ENCODE data around the gene C1QTNF4.

The C1QTNF4 gene

GRCh38 chr11:47617417-47617809 lies 23.2 kb upstream of the C1QTNF4 start:
- no peak overlapping the region for H3K4me3 ChIP-seq (ENCODE audit: low read length in 2 of 2)
- peaks cover 29 to 39% of the 10 kb centered on the region in 2 donors for H3K36me3 ChIP-seq (ENCODE audit: control insufficient read depth in 2 of 2, insufficient read depth in 2 of 2, low read length in 2 of 2)
- H3K9me3 ChIP-seq (ENCODE audit: control insufficient read depth in 2 of 2, low read length in 2 of 2), result no peaks in the 10 kb centered on the region
- H3K27me3 ChIP-seq (ENCODE audit: control insufficient read depth in 2 of 2, insufficient read depth in 2 of 2, low read length in 2 of 2), result no peaks in the 10 kb centered on the region
- H3K9ac ChIP-seq (ENCODE audit: low read depth in 1 of 2, low read length in 2 of 2), result no peak overlapping the region
- no peak overlapping the region for H3K27ac ChIP-seq (ENCODE audit: low read depth in 2 of 2, low read length in 2 of 2)
- H3K4me1 ChIP-seq (ENCODE audit: control insufficient read depth in 2 of 2, insufficient read depth in 2 of 2, low read length in 2 of 2), result no peaks in the 10 kb centered on the region

DNA sequence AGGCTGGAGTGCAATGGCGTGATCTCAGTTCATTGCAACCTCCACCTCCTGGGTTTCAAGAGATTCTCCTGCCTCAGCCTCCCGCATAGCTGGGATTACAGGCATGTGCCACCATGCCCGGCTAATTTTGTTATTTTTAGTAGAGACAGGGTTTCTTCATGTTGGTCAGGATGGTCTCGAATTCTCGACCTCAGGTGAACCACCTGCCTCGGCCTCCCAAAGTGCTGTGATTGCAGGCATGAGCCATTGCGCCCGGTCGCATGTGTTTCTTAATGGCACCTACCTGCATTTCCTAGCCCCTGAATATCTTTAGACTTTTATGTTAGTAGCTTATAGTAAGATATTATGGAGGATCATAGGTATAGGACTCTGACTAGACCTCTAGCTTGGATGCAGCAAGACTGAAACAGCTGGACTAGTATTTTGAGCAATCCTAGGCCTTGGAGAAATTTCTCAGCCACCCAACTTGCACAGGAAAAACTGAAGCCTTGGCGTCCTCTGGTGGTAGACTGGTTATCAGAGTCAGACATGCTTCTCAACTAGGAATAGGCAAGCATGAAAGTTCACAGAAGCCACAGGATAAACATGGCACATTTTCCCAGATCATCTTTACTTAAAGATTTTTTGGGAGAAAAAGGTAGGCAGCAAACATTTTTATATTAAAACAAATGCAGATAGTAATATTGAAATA lies 22.7 kb upstream of the C1QTNF4 start:
- Histone ChIP-seq H3K27me3 (ENCODE audit: control insufficient read depth in 2 of 2, insufficient read depth in 2 of 2, low read length in 2 of 2) (no peaks in the 10 kb centered on the region), H3K4me3 (ENCODE audit: low read length in 2 of 2) (no peak overlapping the region), H3K9me3 (ENCODE audit: control insufficient read depth in 2 of 2, low read length in 2 of 2) (no peaks in the 10 kb centered on the region), H3K4me1 (ENCODE audit: control insufficient read depth in 2 of 2, insufficient read depth in 2 of 2, low read length in 2 of 2) (no peaks in the 10 kb centered on the region), H3K36me3 (ENCODE audit: control insufficient read depth in 2 of 2, insufficient read depth in 2 of 2, low read length in 2 of 2) (peaks cover 24 to 34% of the 10 kb centered on the region in 2 donors), H3K27ac (ENCODE audit: low read depth in 2 of 2, low read length in 2 of 2) (no peak overlapping the region), H3K9ac (ENCODE audit: low read depth in 1 of 2, low read length in 2 of 2) (no peak overlapping the region)

DNA sequence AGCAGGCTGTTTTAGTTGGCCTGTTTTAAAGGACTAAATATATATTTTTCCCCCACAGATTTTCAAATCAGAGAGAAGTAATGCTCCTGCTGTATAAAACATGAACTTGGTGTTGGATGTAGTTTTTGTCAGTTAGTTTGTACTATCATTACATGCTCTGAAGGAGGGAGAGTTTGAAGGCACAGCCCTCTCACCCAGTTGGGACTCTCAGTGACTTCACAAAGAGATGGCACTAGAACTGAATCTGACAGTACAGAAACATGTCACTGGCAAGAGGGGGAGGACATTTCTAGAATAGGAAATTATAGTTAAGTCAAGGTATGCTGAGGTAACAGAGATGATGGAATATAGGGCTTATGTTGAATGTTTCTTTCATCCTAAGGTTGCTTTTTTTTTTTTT lies 21.0 kb upstream of the C1QTNF4 start:
- Histone ChIP-seq H3K4me3 (ENCODE audit: low read length in 2 of 2) (no peak overlapping the region), H3K27ac (ENCODE audit: low read depth in 2 of 2, low read length in 2 of 2) (no peak overlapping the region), H3K36me3 (ENCODE audit: control insufficient read depth in 2 of 2, insufficient read depth in 2 of 2, low read length in 2 of 2) (peaks cover 11 to 18% of the 10 kb centered on the region in 2 donors), H3K4me1 (ENCODE audit: control insufficient read depth in 2 of 2, insufficient read depth in 2 of 2, low read length in 2 of 2) (no peaks in the 10 kb centered on the region), H3K9me3 (ENCODE audit: control insufficient read depth in 2 of 2, low read length in 2 of 2) (no peaks in the 10 kb centered on the region), H3K9ac (ENCODE audit: low read depth in 1 of 2, low read length in 2 of 2) (no peak overlapping the region), H3K27me3 (ENCODE audit: control insufficient read depth in 2 of 2, insufficient read depth in 2 of 2, low read length in 2 of 2) (no peaks in the 10 kb centered on the region)

DNA sequence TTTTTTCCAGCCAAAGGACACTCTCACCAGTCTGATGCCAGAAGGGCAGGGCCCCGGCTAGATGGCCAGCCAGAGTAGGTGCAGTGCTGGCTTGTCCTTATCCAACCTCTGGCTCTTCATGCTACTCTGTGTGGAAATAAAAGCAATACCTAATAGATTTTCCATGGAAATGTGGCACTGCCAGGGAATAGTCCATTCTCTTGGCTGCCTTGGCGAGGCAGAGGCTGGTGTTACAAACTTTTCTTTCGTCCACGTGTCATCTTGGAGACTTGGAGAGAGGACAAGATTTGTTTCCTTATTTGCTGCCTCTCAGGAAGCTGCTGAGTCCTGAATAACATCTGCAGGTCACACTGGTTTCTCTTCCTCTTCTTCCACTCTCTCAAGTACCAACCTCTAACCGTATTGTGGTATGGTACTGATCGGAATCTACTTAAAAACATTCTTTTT lies 17.2 kb upstream of the C1QTNF4 start:
- Histone ChIP-seq H3K9ac (ENCODE audit: low read depth in 1 of 2, low read length in 2 of 2) (no peak overlapping the region), H3K4me3 (ENCODE audit: low read length in 2 of 2) (no peak overlapping the region)

GRCh38 chr11:47609675-47610074 lies 15.5 kb upstream of the C1QTNF4 start:
- H3K4me3 ChIP-seq (ENCODE audit: low read length in 2 of 2), result no peak overlapping the region
- H3K4me1 ChIP-seq (ENCODE audit: control insufficient read depth in 2 of 2, insufficient read depth in 2 of 2, low read length in 2 of 2), result no peaks in the 10 kb centered on the region
- H3K36me3 ChIP-seq (ENCODE audit: control insufficient read depth in 2 of 2, insufficient read depth in 2 of 2, low read length in 2 of 2), result peaks cover 0 to 4% of the 10 kb centered on the region in 2 donors
- H3K27me3 ChIP-seq (ENCODE audit: control insufficient read depth in 2 of 2, insufficient read depth in 2 of 2, low read length in 2 of 2), result no peaks in the 10 kb centered on the region
- no peaks in the 10 kb centered on the region for H3K9me3 ChIP-seq (ENCODE audit: control insufficient read depth in 2 of 2, low read length in 2 of 2)
- no peak overlapping the region for H3K27ac ChIP-seq (ENCODE audit: low read depth in 2 of 2, low read length in 2 of 2)
- no peak overlapping the region for H3K9ac ChIP-seq (ENCODE audit: low read depth in 1 of 2, low read length in 2 of 2)

More for the DNA sequence above, 17.2 kb upstream of the C1QTNF4 start:
- H3K36me3 ChIP-seq (ENCODE audit: control insufficient read depth in 2 of 2, insufficient read depth in 2 of 2, low read length in 2 of 2), result peaks cover 0 to 4% of the 10 kb centered on the region in 2 donors
- no peaks in the 10 kb centered on the region for H3K9me3 ChIP-seq (ENCODE audit: control insufficient read depth in 2 of 2, low read length in 2 of 2)
- H3K27me3 ChIP-seq (ENCODE audit: control insufficient read depth in 2 of 2, insufficient read depth in 2 of 2, low read length in 2 of 2), result no peaks in the 10 kb centered on the region
- H3K4me1 ChIP-seq (ENCODE audit: control insufficient read depth in 2 of 2, insufficient read depth in 2 of 2, low read length in 2 of 2), result no peaks in the 10 kb centered on the region
- no peak overlapping the region for H3K27ac ChIP-seq (ENCODE audit: low read depth in 2 of 2, low read length in 2 of 2)

DNA sequence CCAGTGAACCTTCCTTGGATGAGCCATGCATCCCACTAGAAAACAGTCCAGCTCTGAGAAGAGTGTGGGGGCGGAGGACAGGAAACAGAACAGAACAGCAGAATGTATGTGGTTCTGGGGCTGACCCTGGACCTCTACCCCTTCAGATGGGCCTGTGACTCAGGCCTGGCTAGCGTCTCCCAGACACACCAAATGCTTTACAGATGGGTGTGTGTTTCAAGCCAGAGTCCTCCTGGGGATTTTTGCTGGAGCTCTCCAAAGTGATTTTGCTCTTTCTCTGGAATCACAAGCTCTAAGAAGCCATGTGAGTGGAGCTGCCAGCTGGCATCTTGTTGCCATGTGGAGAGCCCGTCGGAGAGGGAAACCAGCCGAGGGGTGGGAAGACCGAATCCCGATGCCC lies 13.2 kb upstream of the C1QTNF4 start:
- no peak overlapping the region for H3K4me3 ChIP-seq (ENCODE audit: low read length in 2 of 2)
- no peak overlapping the region for H3K9ac ChIP-seq (ENCODE audit: low read depth in 1 of 2, low read length in 2 of 2)
- peaks cover 0 to 4% of the 10 kb centered on the region in 2 donors for H3K36me3 ChIP-seq (ENCODE audit: control insufficient read depth in 2 of 2, insufficient read depth in 2 of 2, low read length in 2 of 2)
- no peaks in the 10 kb centered on the region for H3K27me3 ChIP-seq (ENCODE audit: control insufficient read depth in 2 of 2, insufficient read depth in 2 of 2, low read length in 2 of 2)
- H3K4me1 ChIP-seq (ENCODE audit: control insufficient read depth in 2 of 2, insufficient read depth in 2 of 2, low read length in 2 of 2), result no peaks in the 10 kb centered on the region
- no peak overlapping the region for H3K27ac ChIP-seq (ENCODE audit: low read depth in 2 of 2, low read length in 2 of 2)
- H3K9me3 ChIP-seq (ENCODE audit: control insufficient read depth in 2 of 2, low read length in 2 of 2), result no peaks in the 10 kb centered on the region

DNA sequence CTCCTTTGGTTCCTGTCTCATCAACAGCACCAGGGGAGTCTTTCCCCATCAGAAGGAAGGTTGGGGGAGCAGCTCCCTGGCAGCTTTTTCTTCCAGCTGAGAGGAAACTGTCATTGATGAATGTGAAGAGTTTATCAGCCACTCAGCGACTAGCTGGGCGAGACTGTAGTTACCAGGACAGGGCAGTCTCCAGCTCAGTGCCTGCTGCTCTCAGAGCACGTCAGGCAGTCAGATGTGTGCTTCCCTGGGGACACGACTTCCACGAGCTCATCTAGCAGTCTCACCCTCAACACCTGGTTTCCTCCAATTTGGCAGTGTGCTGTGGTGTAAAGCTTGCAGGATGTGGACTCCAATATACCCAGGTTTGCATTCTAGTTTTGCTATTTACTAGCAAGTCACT lies 12.5 kb upstream of the C1QTNF4 start:
- H3K27ac ChIP-seq (ENCODE audit: low read depth in 2 of 2, low read length in 2 of 2), result no peak overlapping the region
- no peak overlapping the region for H3K9ac ChIP-seq (ENCODE audit: low read depth in 1 of 2, low read length in 2 of 2)
- no peak overlapping the region for H3K4me3 ChIP-seq (ENCODE audit: low read length in 2 of 2)
- no peaks in the 10 kb centered on the region for H3K4me1 ChIP-seq (ENCODE audit: control insufficient read depth in 2 of 2, insufficient read depth in 2 of 2, low read length in 2 of 2)
- H3K36me3 ChIP-seq (ENCODE audit: control insufficient read depth in 2 of 2, insufficient read depth in 2 of 2, low read length in 2 of 2), result peaks cover 0 to 4% of the 10 kb centered on the region in 2 donors
- no peaks in the 10 kb centered on the region for H3K27me3 ChIP-seq (ENCODE audit: control insufficient read depth in 2 of 2, insufficient read depth in 2 of 2, low read length in 2 of 2)
- H3K9me3 ChIP-seq (ENCODE audit: control insufficient read depth in 2 of 2, low read length in 2 of 2), result no peaks in the 10 kb centered on the region

DNA sequence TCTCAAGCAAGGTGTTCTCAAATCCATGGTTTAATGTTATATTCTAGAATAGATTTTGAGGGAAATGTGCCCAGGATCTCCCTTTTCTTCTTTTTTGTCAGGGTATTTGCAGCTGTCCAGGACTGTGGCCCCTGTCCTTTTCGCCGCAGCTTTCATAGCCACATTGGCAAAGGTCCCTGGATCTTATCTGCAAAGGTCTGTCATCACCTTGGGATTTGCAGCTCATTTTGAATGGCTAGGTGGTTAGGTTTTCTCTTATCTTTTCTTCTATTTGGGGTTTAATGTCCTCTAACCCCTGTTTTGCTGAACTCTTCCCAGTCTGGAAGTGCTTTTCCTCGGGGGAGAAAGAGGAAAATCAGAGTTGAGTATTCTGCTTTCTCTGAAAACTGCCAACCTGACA lies 11.7 kb upstream of the C1QTNF4 start:
- H3K4me3 ChIP-seq (ENCODE audit: low read length in 2 of 2), result no peak overlapping the region
- H3K9ac ChIP-seq (ENCODE audit: low read depth in 1 of 2, low read length in 2 of 2), result no peak overlapping the region
- no peaks in the 10 kb centered on the region for H3K9me3 ChIP-seq (ENCODE audit: control insufficient read depth in 2 of 2, low read length in 2 of 2)
- no peaks in the 10 kb centered on the region for H3K4me1 ChIP-seq (ENCODE audit: control insufficient read depth in 2 of 2, insufficient read depth in 2 of 2, low read length in 2 of 2)
- peaks cover 0 to 4% of the 10 kb centered on the region in 2 donors for H3K36me3 ChIP-seq (ENCODE audit: control insufficient read depth in 2 of 2, insufficient read depth in 2 of 2, low read length in 2 of 2)
- H3K27ac ChIP-seq (ENCODE audit: low read depth in 2 of 2, low read length in 2 of 2), result no peak overlapping the region
- no peaks in the 10 kb centered on the region for H3K27me3 ChIP-seq (ENCODE audit: control insufficient read depth in 2 of 2, insufficient read depth in 2 of 2, low read length in 2 of 2)

GRCh38 chr11:47603295-47603694 lies 9.1 kb upstream of the C1QTNF4 start:
- Histone ChIP-seq H3K4me1 (ENCODE audit: control insufficient read depth in 2 of 2, insufficient read depth in 2 of 2, low read length in 2 of 2) (no peaks in the 10 kb centered on the region), H3K9me3 (ENCODE audit: control insufficient read depth in 2 of 2, low read length in 2 of 2) (no peaks in the 10 kb centered on the region), H3K9ac (ENCODE audit: low read depth in 1 of 2, low read length in 2 of 2) (no peak overlapping the region), H3K27ac (ENCODE audit: low read depth in 2 of 2, low read length in 2 of 2) (no peak overlapping the region), H3K27me3 (ENCODE audit: control insufficient read depth in 2 of 2, insufficient read depth in 2 of 2, low read length in 2 of 2) (no peaks in the 10 kb centered on the region), H3K36me3 (ENCODE audit: control insufficient read depth in 2 of 2, insufficient read depth in 2 of 2, low read length in 2 of 2) (no peaks in the 10 kb centered on the region), H3K4me3 (ENCODE audit: low read length in 2 of 2) (no peak overlapping the region)

GRCh38 chr11:47599902-47600301 lies 5.7 kb upstream of the C1QTNF4 start:
- Histone ChIP-seq H3K27me3 (ENCODE audit: control insufficient read depth in 2 of 2, insufficient read depth in 2 of 2, low read length in 2 of 2) (peaks cover 0 to 6% of the 10 kb centered on the region in 2 donors), H3K4me3 (ENCODE audit: low read length in 2 of 2) (no peak overlapping the region), H3K9me3 (ENCODE audit: control insufficient read depth in 2 of 2, low read length in 2 of 2) (no peaks in the 10 kb centered on the region), H3K36me3 (ENCODE audit: control insufficient read depth in 2 of 2, insufficient read depth in 2 of 2, low read length in 2 of 2) (no peaks in the 10 kb centered on the region), H3K9ac (ENCODE audit: low read depth in 1 of 2, low read length in 2 of 2) (no peak overlapping the region), H3K27ac (ENCODE audit: low read depth in 2 of 2, low read length in 2 of 2) (no peak overlapping the region), H3K4me1 (ENCODE audit: control insufficient read depth in 2 of 2, insufficient read depth in 2 of 2, low read length in 2 of 2) (no peaks in the 10 kb centered on the region)
